Subcutaneous abdominal adipose tissue (tissue), 5 donors: ENCODE data around the gene GADD45B.

ENCODE experiments used
- H3K27ac ChIP-seq: one replicate; pipeline ENCODE4 v1.7.0; 2013; ENCODE audit warnings: low read depth, mild to moderate bottlenecking, inconsistent platforms, low read length, moderate library complexity
- H3K27me3 ChIP-seq, 5 donors: one replicate each; pipeline ENCODE4 v1.7.0; 2013; ENCODE audit warnings: low read length in 5 of 5, inconsistent platforms in 1 of 5; ENCODE audit not compliant: control insufficient read depth in 5 of 5, insufficient read depth in 4 of 5
- H3K36me3 ChIP-seq, 5 donors: one replicate each; pipeline ENCODE4 v1.7.0; 2013; ENCODE audit warnings: low read length in 5 of 5; ENCODE audit not compliant: control insufficient read depth in 5 of 5, insufficient read depth in 5 of 5
- H3K4me1 ChIP-seq, 5 donors: one replicate each; pipeline ENCODE4 v1.7.0; 2013; ENCODE audit warnings: low read length in 5 of 5, mild to moderate bottlenecking in 3 of 5, moderate library complexity in 1 of 5; ENCODE audit not compliant: control insufficient read depth in 5 of 5, insufficient read depth in 5 of 5
- H3K4me3 ChIP-seq, 5 donors: one replicate each; pipeline ENCODE4 v1.7.0; 2013; ENCODE audit warnings: low read length in 5 of 5, low read depth in 1 of 5
- H3K9ac ChIP-seq, 5 donors: one replicate each; pipeline ENCODE4 v1.7.0; 2013; ENCODE audit warnings: low read length in 5 of 5, mild to moderate bottlenecking in 4 of 5, moderate library complexity in 3 of 5
- H3K9me3 ChIP-seq, 5 donors: one replicate each; pipeline ENCODE4 v1.7.0; 2013; ENCODE audit warnings: low read length in 5 of 5; ENCODE audit not compliant: control insufficient read depth in 5 of 5
- donor health status: healthy.
- donor health status: healthy.
- donor health status: healthy.
- donor health status: healthy.
- donor health status: healthy.

GADD45B gene

GRCh38 chr19:2443785-2444182 lies 32.1 kb upstream of the GADD45B start:
- Histone ChIP-seq H3K9me3 (no peaks in the 10 kb centered on the region), H3K27me3 (no peaks in the 10 kb centered on the region), H3K36me3 (peaks cover 0 to 34% (median 22%) of the 10 kb centered on the region in 5 donors), H3K4me3 (no peak overlapping the region), H3K27ac (no peak overlapping the region), H3K4me1 (no peaks in the 10 kb centered on the region), H3K9ac (no peak overlapping the region)

DNA sequence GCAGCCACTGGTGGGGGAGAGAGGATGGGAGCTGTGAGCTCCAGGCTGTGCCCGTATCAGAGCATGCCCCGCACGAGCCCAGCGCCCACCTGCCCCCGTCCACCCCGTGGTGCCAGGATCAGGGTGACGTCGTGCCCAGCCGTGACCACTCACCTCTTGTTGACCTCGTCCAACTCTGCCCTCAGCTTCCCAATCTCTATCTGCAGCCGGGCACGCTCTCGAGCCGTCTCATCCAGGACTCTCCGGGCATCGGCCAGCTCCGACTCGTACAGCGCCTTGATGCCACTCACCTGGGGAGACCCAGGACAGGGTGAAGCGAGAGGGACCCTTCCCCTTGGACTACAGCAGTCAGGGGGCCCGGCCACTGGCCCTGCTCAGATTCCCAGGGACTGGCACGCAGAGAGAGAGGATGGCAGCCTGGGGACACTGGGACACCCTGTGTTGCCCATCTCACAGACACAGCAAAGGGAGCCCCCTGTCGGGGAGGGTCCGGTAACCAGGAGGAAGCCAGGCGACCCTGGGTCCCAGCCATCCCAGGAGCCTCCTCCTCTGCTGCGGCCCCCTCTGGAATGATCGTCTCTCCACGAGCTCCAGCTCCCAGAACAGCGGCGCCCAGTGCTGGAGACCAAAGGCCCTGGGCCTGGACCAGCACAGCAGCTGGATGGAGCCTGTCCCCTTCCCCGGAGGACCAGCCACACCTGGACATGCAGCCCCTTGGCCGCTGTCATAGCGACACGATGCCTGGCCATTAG lies 31.5 kb upstream of the GADD45B start:
- H3K27me3 ChIP-seq: no peaks in the 10 kb centered on the region
- peaks cover 0 to 34% (median 22%) of the 10 kb centered on the region in 5 donors for H3K36me3 ChIP-seq
- no peaks in the 10 kb centered on the region for H3K9me3 ChIP-seq
- H3K4me3 ChIP-seq: no peak overlapping the region
- no peak overlapping the region for H3K27ac ChIP-seq
- H3K9ac ChIP-seq: no peak overlapping the region
- no peaks in the 10 kb centered on the region for H3K4me1 ChIP-seq

DNA sequence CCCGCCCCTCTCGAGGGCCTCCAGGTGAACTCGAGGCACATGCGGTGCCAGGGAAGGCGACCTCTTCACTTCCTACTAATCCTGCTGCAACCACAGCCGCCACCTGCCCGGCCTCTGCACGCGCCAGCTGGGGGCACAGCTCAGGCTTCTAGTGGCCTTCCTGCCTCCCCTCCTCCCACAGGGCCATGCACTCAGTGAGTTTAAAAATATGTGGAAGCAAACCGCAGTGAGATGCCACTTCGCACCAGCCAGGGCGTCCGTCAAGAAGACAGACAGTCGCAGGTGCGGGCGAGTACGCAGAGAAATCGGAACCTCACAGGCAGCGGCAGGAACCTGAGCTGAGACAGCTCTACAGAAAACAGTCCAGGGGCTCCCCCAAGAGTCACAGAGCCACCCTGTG lies 29.5 kb upstream of the GADD45B start:
- H3K9ac ChIP-seq: no peak overlapping the region
- no peaks in the 10 kb centered on the region for H3K4me1 ChIP-seq
- H3K4me3 ChIP-seq: no peak overlapping the region
- no peak overlapping the region for H3K27ac ChIP-seq
- no peaks in the 10 kb centered on the region for H3K27me3 ChIP-seq
- no peaks in the 10 kb centered on the region for H3K9me3 ChIP-seq
- H3K36me3 ChIP-seq: peaks cover 0 to 28% (median 22%) of the 10 kb centered on the region in 5 donors

GRCh38 chr19:2449019-2449418 lies 26.9 kb upstream of the GADD45B start:
- Histone ChIP-seq H3K9ac (no peak overlapping the region), H3K4me1 (no peaks in the 10 kb centered on the region), H3K27me3 (no peaks in the 10 kb centered on the region), H3K4me3 (no peak overlapping the region), H3K36me3 (peaks cover 0 to 7% (median 4%) of the 10 kb centered on the region in 5 donors), H3K9me3 (no peaks in the 10 kb centered on the region), H3K27ac (no peak overlapping the region)

DNA sequence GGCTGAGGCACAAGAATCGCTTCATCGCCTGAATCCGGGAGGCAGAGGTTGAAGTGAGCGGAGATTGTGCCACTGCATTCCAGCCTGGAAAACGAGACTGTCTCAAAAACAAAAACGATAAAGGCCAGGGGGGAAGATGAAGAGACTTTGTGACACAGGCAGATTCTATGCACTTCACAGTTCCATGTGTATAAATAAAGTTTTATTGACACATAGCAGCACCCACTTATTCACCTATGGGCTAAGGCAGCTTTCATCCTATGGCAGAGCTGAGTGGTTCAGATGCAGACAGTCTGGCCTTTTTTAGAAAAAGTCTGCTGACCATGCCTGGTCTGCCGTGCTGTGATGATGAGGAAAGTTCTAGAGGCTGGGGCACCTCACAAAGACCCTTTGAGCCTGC lies 24.8 kb upstream of the GADD45B start:
- Histone ChIP-seq H3K4me1 (peaks cover 0 to 11% (median 10%) of the 10 kb centered on the region in 5 donors), H3K27me3 (no peaks in the 10 kb centered on the region), H3K27ac (no peak overlapping the region), H3K4me3 (no peak overlapping the region), H3K9ac (no peak overlapping the region), H3K36me3 (no peaks in the 10 kb centered on the region), H3K9me3 (no peaks in the 10 kb centered on the region)

DNA sequence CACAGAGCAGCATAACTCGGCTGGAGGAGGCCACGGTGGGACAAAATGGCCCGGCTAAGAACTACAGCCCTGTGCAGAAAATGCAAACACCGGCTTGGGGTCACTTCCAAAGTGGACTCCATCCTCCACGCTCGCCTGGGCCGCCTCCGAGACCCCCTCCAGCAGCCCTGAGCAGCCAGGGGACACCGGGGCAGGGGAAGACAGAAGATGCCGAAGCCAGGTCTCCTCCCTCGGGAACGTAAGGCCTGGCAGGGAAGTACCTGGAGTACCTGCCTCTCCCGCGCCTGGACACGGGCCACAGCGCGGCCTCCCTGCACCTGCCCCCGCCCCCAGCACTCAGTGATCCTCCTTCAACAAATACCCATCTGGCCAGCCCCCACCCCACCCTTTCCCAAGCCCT lies 24.2 kb upstream of the GADD45B start:
- Histone ChIP-seq H3K4me1 (peaks cover 0 to 13% (median 11%) of the 10 kb centered on the region in 5 donors), H3K36me3 (no peaks in the 10 kb centered on the region), H3K27ac (no peak overlapping the region), H3K9me3 (no peaks in the 10 kb centered on the region), H3K9ac (no peak overlapping the region), H3K27me3 (no peaks in the 10 kb centered on the region), H3K4me3 (no peak overlapping the region)

DNA sequence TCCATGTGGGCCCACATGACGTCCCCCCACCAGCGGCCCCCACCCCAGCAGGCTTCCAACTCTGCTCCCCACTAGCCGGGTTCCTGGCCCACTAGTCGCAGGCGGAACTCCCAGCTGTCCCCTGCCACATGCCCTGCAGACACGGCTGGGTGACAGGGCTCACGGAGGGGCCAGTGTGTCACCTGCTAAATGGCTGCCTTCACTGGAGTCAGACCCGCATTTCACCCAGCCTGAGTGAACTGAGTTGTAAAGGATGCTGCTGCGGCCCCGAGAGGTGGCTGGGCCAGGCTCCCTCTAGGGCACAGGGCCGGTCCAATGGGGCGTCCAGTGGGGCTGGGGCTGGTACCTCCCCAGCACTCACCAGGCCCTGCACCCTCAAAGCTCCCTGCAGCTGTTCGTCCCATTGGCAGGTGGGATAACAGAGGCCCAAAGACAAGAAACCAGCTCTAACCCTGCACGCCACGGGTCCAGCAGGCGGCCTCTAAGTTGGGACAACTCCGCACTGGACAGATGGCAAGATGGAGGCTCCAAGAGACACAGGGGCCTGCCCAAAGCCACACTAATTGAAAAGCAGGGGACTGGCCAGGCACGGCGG lies 22.4 kb upstream of the GADD45B start:
- Histone ChIP-seq H3K27me3 (no peaks in the 10 kb centered on the region), H3K27ac (no peak overlapping the region), H3K9ac (no peak overlapping the region), H3K36me3 (no peaks in the 10 kb centered on the region), H3K4me3 (no peak overlapping the region), H3K9me3 (no peaks in the 10 kb centered on the region), H3K4me1 (peaks cover 0 to 19% (median 15%) of the 10 kb centered on the region in 5 donors)

- Histone ChIP-seq H3K9me3 (no peaks in the 10 kb centered on the region), H3K9ac (no peak overlapping the region), H3K27ac (no peak overlapping the region), H3K36me3 (no peaks in the 10 kb centered on the region), H3K4me1 (peaks cover 0 to 19% (median 15%) of the 10 kb centered on the region in 5 donors), H3K4me3 (no peak overlapping the region), H3K27me3 (no peaks in the 10 kb centered on the region)
Measured at GRCh38 chr19:2454199-2454961, 21.5 kb upstream of the GADD45B start.

GRCh38 chr19:2454962-2455850 lies 20.7 kb upstream of the GADD45B start:
- Histone ChIP-seq H3K4me1 (peaks cover 0 to 19% (median 15%) of the 10 kb centered on the region in 5 donors), H3K9ac (peak overlapping the region in 4 of 5 donors; percentile 59 to 83 (median 76)), H3K9me3 (no peaks in the 10 kb centered on the region), H3K27me3 (no peaks in the 10 kb centered on the region), H3K27ac (no peak overlapping the region), H3K36me3 (no peaks in the 10 kb centered on the region), H3K4me3 (peak overlapping the region in 4 of 5 donors; percentile 75 to 90 (median 79))
